ENCODE data around the gene AKR7A3. TPM values are rescaled to one million over a fixed set of nuclear protein-coding genes. Genes with fewer than 3 reads are reported as not detected.

AKR7A3 gene
- total and polyA plus RNA-seq, 4 donors, result 0.23 to 69.6 (median 55.0) TPM

DNA sequence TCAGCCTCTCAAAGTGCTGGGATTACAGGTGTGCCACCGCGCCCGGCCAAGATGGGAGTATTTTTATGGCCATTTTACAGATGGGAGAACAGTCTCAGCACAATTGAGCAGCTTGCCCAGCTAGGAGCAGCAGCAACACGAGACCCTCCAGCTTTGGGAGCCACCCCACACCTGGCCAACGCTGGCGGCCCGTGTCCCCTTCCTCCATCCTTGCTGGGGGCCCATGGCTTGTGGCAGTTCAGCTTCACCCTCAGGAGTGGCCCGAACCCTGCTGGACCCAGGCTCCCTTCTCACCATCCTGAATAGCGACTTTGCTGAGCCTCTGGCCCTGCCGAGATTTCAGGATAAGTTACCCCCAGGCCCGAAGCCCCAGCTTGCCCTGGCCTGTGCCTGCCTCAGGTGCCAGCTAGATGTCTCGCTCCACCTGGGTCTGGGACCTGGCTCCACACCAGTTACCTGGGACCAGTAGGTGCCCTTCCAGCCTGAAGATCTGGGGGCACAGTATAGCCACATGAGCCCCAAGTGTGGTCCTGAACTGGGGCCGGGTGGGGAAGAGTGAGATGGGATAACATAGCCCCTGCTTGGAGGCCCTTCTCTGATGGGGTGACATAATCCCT lies 42.8 kb upstream of the AKR7A3 start:
- WGBS, result 90% methylated on average over 13 of the region's 13 CpGs
- DNase-seq (ENCODE audit: low spot score), result no peak
- H3K27me3 ChIP-seq (ENCODE audit: control insufficient read depth in 4 of 4, insufficient read depth in 4 of 4, low read length in 3 of 4), result no peaks in the 10 kb centered on the region
- peaks cover 4 to 41% (median 7%) of the 10 kb centered on the region in 4 donors for H3K36me3 ChIP-seq (ENCODE audit: control insufficient read depth in 4 of 4, insufficient read depth in 3 of 4, low read depth in 1 of 4, low read length in 3 of 4)
- no peak overlapping the region for H3K9ac ChIP-seq (ENCODE audit: low read depth in 1 of 2, low read length in 2 of 2)
- H3K27ac ChIP-seq (ENCODE audit: low read depth in 1 of 2, low read length in 2 of 2), result no peak overlapping the region
- no peak for TF ChIP-seq FOXA2 (IDR thresholded peaks at IDR 0.05)
- TF ChIP-seq HNF4A (conservative IDR thresholded peaks at IDR 0.05), result no peak
- TF ChIP-seq NR2F2 (IDR thresholded peaks at IDR 0.05), result no peak
- TF ChIP-seq JUND (IDR thresholded peaks at IDR 0.05), result no peak
- no peak for TF ChIP-seq SP1 (IDR thresholded peaks at IDR 0.05)
- TF ChIP-seq RAD21 (IDR thresholded peaks at IDR 0.05), result no peak
- TF ChIP-seq RXRA (IDR thresholded peaks at IDR 0.05), result no peak
- no peak for TF ChIP-seq HNF4G (IDR thresholded peaks at IDR 0.05)
- TF ChIP-seq, protein P1, sequence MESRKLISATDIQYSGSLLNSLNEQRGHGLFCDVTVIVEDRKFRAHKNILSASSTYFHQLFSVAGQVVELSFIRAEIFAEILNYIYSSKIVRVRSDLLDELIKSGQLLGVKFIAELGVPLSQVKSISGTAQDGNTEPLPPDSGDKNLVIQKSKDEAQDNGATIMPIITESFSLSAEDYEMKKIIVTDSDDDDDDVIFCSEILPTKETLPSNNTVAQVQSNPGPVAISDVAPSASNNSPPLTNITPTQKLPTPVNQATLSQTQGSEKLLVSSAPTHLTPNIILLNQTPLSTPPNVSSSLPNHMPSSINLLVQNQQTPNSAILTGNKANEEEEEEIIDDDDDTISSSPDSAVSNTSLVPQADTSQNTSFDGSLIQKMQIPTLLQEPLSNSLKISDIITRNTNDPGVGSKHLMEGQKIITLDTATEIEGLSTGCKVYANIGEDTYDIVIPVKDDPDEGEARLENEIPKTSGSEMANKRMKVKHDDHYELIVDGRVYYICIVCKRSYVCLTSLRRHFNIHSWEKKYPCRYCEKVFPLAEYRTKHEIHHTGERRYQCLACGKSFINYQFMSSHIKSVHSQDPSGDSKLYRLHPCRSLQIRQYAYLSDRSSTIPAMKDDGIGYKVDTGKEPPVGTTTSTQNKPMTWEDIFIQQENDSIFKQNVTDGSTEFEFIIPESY (IDR thresholded peaks at IDR 0.05), result no peak
- TF ChIP-seq, protein P2, sequence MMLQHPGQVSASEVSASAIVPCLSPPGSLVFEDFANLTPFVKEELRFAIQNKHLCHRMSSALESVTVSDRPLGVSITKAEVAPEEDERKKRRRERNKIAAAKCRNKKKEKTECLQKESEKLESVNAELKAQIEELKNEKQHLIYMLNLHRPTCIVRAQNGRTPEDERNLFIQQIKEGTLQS (IDR thresholded peaks at IDR 0.05), result no peak
- TF ChIP-seq, protein P3, sequence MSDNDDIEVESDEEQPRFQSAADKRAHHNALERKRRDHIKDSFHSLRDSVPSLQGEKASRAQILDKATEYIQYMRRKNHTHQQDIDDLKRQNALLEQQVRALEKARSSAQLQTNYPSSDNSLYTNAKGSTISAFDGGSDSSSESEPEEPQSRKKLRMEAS (IDR thresholded peaks at IDR 0.05), result no peak
- TF ChIP-seq TAF1 (conservative IDR thresholded peaks at IDR 0.05), result no peak
- no peak for TF ChIP-seq EGR1 (IDR thresholded peaks at IDR 0.05; ENCODE audit: low read depth in 2 of 2)
- TF ChIP-seq YY1 (IDR thresholded peaks at IDR 0.05), result no peak
- no peak for TF ChIP-seq GABPA (IDR thresholded peaks at IDR 0.05 in 1 of 2, conservative IDR thresholded peaks at IDR 0.05 in 1 of 2)
- no peaks in the 10 kb centered on the region for H3K4me1 ChIP-seq (ENCODE audit: control insufficient read depth in 4 of 4, insufficient read depth in 4 of 4, low read length in 3 of 4)
- no peak overlapping the region for H3K4me3 ChIP-seq (ENCODE audit: low read depth in 1 of 3, low read length in 3 of 3)
- no peaks in the 10 kb centered on the region for H3K9me3 ChIP-seq (ENCODE audit: control insufficient read depth in 4 of 4, low read length in 3 of 4)

DNA sequence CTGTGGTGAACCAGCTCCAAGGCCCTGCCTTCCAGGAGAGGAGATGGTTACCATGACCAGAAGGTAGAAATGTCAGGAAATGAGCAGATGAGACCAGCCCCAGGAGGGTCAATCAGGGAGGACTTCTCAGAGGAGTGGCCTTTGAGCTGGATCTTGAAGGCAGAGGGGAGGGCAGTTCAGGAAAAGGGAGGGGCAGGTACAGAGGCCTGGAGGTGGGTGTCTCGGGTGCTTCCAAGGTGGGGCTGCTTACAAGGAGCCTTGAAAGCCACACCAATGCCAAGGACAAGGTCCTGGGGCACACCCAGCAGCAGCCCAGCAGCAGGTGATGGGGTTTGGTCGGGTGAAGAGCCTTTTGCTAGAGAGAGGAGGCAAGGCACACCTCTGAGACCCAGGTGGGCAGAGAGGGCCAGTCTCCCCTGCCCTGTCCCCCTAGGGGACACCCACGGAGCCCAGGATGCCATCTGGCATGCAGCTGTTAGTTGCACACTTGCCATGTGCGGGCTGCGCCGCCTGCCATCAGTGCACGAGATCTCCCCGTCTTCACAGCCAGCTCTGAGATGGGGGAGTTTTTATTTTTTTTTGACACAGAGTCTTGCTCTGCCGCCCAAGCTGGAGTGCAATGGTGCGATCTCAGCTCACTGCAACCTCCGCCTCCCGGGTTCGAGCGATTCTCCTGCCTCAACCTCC lies 42.0 kb upstream of the AKR7A3 start:
- TF ChIP-seq HNF4A (conservative IDR thresholded peaks at IDR 0.05) (no peak), HNF4G (IDR thresholded peaks at IDR 0.05) (no peak), JUND (IDR thresholded peaks at IDR 0.05) (no peak), NR2F2 (IDR thresholded peaks at IDR 0.05) (no peak), GABPA (IDR thresholded peaks at IDR 0.05 in 1 of 2, conservative IDR thresholded peaks at IDR 0.05 in 1 of 2) (no peak)
- TF ChIP-seq, protein P1 (IDR thresholded peaks at IDR 0.05), result no peak
- TF ChIP-seq, protein P3 (IDR thresholded peaks at IDR 0.05), result no peak
- Histone ChIP-seq H3K36me3 (ENCODE audit: control insufficient read depth in 4 of 4, insufficient read depth in 3 of 4, low read depth in 1 of 4, low read length in 3 of 4) (peaks cover 4 to 49% (median 7%) of the 10 kb centered on the region in 4 donors), H3K27me3 (ENCODE audit: control insufficient read depth in 4 of 4, insufficient read depth in 4 of 4, low read length in 3 of 4) (no peaks in the 10 kb centered on the region), H3K9ac (ENCODE audit: low read depth in 1 of 2, low read length in 2 of 2) (no peak overlapping the region), H3K9me3 (ENCODE audit: control insufficient read depth in 4 of 4, low read length in 3 of 4) (no peaks in the 10 kb centered on the region), H3K4me3 (ENCODE audit: low read depth in 1 of 3, low read length in 3 of 3) (no peak overlapping the region), H3K27ac (ENCODE audit: low read depth in 1 of 2, low read length in 2 of 2) (no peak overlapping the region), H3K4me1 (ENCODE audit: control insufficient read depth in 4 of 4, insufficient read depth in 4 of 4, low read length in 3 of 4) (no peaks in the 10 kb centered on the region)
- no peak for DNase-seq (ENCODE audit: low spot score)
- WGBS, result 96% methylated on average over 14 of the region's 14 CpGs

Measured in liver (tissue), 9 donors.